ENCODE results near the gene BSCL2. TPM values are rescaled to one million over a fixed set of nuclear protein-coding genes. Genes with fewer than 3 reads are reported as not detected.
A peak's percentile ranks its signal among the peaks of the same experiment; 100 is the strongest.
"Not testable (repeated sequence)": the region's sequence is repeated elsewhere in the genome, so short reads cannot be mapped to it uniquely, and the experiment has no call there.

The BSCL2 gene
- total RNA-seq (100 to 1,000 TPM; 147 to 179 TPM), polyA plus RNA-seq (ENCODE audit: insufficient read length in 2 of 2) (100 to 1,000 TPM; 224 to 261 TPM)
- long read RNA-seq, donor 1, transcript BSCL2-207 (11 exons, 1,516 nt), result minor isoform, 9 of 99 reads
- long read RNA-seq, donor 1, transcript BSCL2-213 (3 exons, 881 nt), result minor isoform, 6 of 99 reads
- long read RNA-seq, donor 1, transcript BSCL2-216 (4 exons, 512 nt), result minor isoform, 6 of 99 reads
- long read RNA-seq, donor 1, transcript BSCL2-203 (11 exons, 1,683 nt), result major isoform, 74 of 99 reads
- long read RNA-seq, donor 1, partial matches to known transcripts, result 0 of 99 reads
- long read RNA-seq, donor 1, other reads (novel, unspliced or antisense), result 0 of 99 reads
- long read RNA-seq, donor 2, transcript BSCL2-203 (11 exons, 1,683 nt), result major isoform, 19 of 25 reads
- long read RNA-seq, donor 2, partial matches to known transcripts, result 0 of 25 reads
- long read RNA-seq, donor 2, other reads (novel, unspliced or antisense), result 0 of 25 reads
- long read RNA-seq, donor 3, transcript BSCL2-203 (11 exons, 1,683 nt), result major isoform, 26 of 46 reads
- long read RNA-seq, donor 3, partial matches to known transcripts, result 11 of 46 reads
- long read RNA-seq, donor 3, other reads (novel, unspliced or antisense), result 0 of 46 reads
- long read RNA-seq, donor 4, transcript BSCL2-207 (11 exons, 1,516 nt), result major isoform, 7 of 21 reads
- long read RNA-seq, donor 4, transcript BSCL2-213 (3 exons, 881 nt), result minor isoform, 6 of 21 reads
- long read RNA-seq, donor 4, partial matches to known transcripts, result 0 of 21 reads
- long read RNA-seq, donor 4, other reads (novel, unspliced or antisense), result 0 of 21 reads

DNA sequence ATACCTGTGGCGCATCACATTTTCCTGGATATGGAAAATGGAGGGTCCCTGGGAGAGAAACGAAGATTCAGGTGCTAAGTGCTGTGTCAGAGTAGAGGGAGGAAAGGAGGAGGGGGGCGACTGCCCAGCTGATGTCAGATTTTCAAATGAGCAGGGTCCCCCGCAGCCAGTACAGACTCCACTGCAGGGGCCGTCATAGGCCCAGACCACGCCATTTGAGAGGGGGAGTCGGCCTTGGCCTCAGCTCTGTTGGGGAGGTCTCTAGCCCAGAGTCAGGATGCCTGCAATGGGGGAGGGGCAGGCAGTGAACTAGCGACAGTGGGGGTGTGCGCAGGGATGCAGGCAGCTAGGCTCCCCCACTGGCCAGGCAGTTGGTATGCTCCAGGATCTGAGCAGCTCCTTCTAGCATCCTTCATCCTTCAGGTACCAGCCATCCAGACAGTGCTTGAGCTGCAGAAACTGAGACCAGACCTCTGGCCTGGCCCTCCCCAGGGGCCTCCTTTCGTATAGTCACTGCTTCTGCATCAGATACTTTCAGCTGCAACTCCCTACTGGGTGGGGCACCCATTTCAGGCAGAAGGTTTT is at the start of gene BSCL2, which contains the start of gene GNG3:
Gene BSCL2, minus strand, starts transcription at position 148 of the 585 bp plus-strand sequence. CDS start 229 bp downstream, outside the sequence.
Gene GNG3, plus strand, starts transcription at position 400 of the 585 bp plus-strand sequence. CDS start 620 bp downstream, outside the sequence.
- Histone ChIP-seq H3K27ac (ENCODE audit: low read depth, low read length) (peak within 1 kb of the TSS; percentile 98), H3K9me3 (ENCODE audit: control insufficient read depth, insufficient read depth, low read length) (no peaks in the 10 kb centered on the region), H3K27me3 (ENCODE audit: control insufficient read depth, insufficient read depth, low read length) (no peaks in the 10 kb centered on the region), H3K36me3 (ENCODE audit: control insufficient read depth, insufficient read depth, low read length) (peaks cover 47% of the 10 kb centered on the region), H3K4me1 (ENCODE audit: control insufficient read depth, insufficient read depth, low read length) (peaks cover 47% of the 10 kb centered on the region), H3K4me3 (ENCODE audit: low read depth, low read length) (peak within 1 kb of the TSS; percentile 83)
- DNase-seq (ENCODE audit: low read depth in 4 of 6, low spot score in 6 of 6), result peak; percentile 77 to 100 (median 94)
- 27% methylated on average over 8 of the region's 10 CpGs for WGBS (ENCODE audit: insufficient coverage)

- Histone ChIP-seq H3K4me3 (ENCODE audit: low read depth, low read length) (no peak overlapping the region), H3K4me1 (ENCODE audit: control insufficient read depth, insufficient read depth, low read length) (peaks cover 25% of the 10 kb centered on the region), H3K9me3 (ENCODE audit: control insufficient read depth, insufficient read depth, low read length) (no peaks in the 10 kb centered on the region), H3K27ac (ENCODE audit: low read depth, low read length) (peak overlapping the region; percentile 10), H3K27me3 (ENCODE audit: control insufficient read depth, insufficient read depth, low read length) (no peaks in the 10 kb centered on the region), H3K36me3 (ENCODE audit: control insufficient read depth, insufficient read depth, low read length) (peaks cover 21% of the 10 kb centered on the region)
- DNase-seq (ENCODE audit: low read depth in 4 of 6, low spot score in 6 of 6), result no peak
- WGBS (ENCODE audit: insufficient coverage), result 68% methylated on average over 4 of the region's 10 CpGs
Observed at GRCh38 chr11:62755086-62755615, 47.9 kb upstream of the BSCL2 start.

- WGBS (ENCODE audit: insufficient coverage), result under 1% methylated on average over 47 of the region's 47 CpGs
- H3K4me3 ChIP-seq (ENCODE audit: low read depth, low read length), result peak within 1 kb of the TSS; percentile 90
- peak; percentile 94 to 100 (median 97) for DNase-seq (ENCODE audit: low read depth in 4 of 6, low spot score in 6 of 6)
- peaks cover 21% of the 10 kb centered on the region for H3K36me3 ChIP-seq (ENCODE audit: control insufficient read depth, insufficient read depth, low read length)
- H3K4me1 ChIP-seq (ENCODE audit: control insufficient read depth, insufficient read depth, low read length), result peaks cover 25% of the 10 kb centered on the region
- H3K9me3 ChIP-seq (ENCODE audit: control insufficient read depth, insufficient read depth, low read length), result no peaks in the 10 kb centered on the region
- peak within 1 kb of the TSS; percentile 98 for H3K27ac ChIP-seq (ENCODE audit: low read depth, low read length)
- no peaks in the 10 kb centered on the region for H3K27me3 ChIP-seq (ENCODE audit: control insufficient read depth, insufficient read depth, low read length)
Observed at GRCh38 chr11:62753736-62754603, 46.7 kb upstream of the BSCL2 start, which contains the start of gene ZBTB3. TSS of gene ZBTB3 (minus strand) at chr11:62754160. CDS start at chr11:62753664, 496 bp downstream.

DNA sequence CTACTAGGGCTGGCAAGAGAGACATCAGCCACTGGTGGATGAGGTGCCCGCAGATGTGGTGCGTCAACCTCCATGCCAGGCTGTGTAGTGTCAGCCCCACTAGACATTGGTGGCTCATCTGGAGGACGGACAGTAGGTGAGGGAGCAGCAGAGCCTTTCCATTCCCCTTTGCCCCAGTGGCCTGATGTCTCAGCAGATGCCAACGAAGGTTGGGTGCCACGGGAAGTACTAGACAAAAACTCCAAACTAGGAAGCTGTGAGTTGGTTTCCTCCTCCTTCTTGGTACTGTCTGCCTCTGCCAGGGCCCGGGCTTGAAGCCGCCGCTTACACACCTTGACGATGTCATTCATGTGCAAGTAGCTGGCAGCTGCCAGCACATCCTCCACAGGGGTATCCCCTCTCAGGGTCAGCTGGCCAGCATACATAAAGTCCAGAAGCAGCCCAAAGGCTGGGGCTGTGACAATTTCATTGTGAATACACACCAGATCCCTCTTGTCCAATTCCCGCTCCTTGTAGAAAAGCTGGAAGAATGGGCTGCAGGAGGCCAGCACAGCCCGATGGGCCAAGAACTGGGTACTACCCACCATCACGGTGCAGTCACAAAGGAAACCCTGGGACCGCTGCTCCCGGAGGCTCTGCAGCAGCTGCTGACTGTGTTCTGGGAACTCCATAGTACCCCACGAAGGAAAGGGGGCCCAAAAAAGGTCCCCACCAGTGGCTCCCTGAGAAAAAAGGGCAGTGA is 45.9 kb upstream of the BSCL2 start:
- Histone ChIP-seq H3K9me3 (ENCODE audit: control insufficient read depth, insufficient read depth, low read length) (no peaks in the 10 kb centered on the region), H3K27ac (ENCODE audit: low read depth, low read length) (peak overlapping the region; percentile 98), H3K27me3 (ENCODE audit: control insufficient read depth, insufficient read depth, low read length) (no peaks in the 10 kb centered on the region), H3K36me3 (ENCODE audit: control insufficient read depth, insufficient read depth, low read length) (peaks cover 24% of the 10 kb centered on the region), H3K4me1 (ENCODE audit: control insufficient read depth, insufficient read depth, low read length) (peaks cover 25% of the 10 kb centered on the region), H3K4me3 (ENCODE audit: low read depth, low read length) (peak overlapping the region; percentile 90)
- 78% methylated on average over 13 of the region's 15 CpGs for WGBS (ENCODE audit: insufficient coverage)
- DNase-seq (ENCODE audit: low read depth in 4 of 6, low spot score in 6 of 6), result no peak

DNA sequence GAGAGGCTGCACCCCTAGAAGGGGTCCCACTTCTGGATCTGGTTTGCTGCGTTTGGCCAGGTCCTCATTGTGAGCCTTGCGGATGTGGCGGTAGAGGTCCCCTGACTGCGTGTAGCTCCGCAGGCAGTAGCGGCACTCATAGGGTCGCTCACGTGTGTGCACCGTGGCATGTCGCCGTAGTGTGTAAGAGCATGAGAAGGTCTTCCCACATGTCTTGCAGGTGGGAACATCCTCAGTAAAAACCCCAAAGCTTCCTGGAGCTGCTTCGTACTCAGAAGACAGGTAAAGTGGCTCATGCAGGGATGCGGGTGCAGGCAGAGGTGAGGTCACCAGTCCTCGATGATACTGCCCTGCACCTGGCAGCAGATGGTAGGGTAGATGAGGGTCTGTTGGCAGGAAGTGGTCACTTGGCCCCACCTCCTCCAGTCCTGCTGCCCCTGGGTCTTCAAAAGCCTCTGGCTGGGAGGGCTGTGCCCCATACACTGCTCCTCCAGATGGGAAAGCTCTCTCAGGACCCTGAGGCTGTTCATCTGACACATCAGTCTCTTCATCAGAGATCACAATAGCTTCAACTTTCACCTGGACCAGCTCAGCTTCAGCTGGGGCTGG is 45.1 kb upstream of the BSCL2 start:
- DNase-seq (ENCODE audit: low read depth in 4 of 6, low spot score in 6 of 6), result no peak
- peaks cover 28% of the 10 kb centered on the region for H3K4me1 ChIP-seq (ENCODE audit: control insufficient read depth, insufficient read depth, low read length)
- peaks cover 24% of the 10 kb centered on the region for H3K36me3 ChIP-seq (ENCODE audit: control insufficient read depth, insufficient read depth, low read length)
- H3K4me3 ChIP-seq (ENCODE audit: low read depth, low read length), result no peak overlapping the region
- H3K27ac ChIP-seq (ENCODE audit: low read depth, low read length), result no peak overlapping the region
- H3K9me3 ChIP-seq (ENCODE audit: control insufficient read depth, insufficient read depth, low read length), result no peaks in the 10 kb centered on the region
- H3K27me3 ChIP-seq (ENCODE audit: control insufficient read depth, insufficient read depth, low read length), result no peaks in the 10 kb centered on the region
- WGBS (ENCODE audit: insufficient coverage), result 98% methylated on average over 12 of the region's 14 CpGs

- 100% methylated on average over 3 of the region's 5 CpGs for WGBS (ENCODE audit: insufficient coverage)
Observed at GRCh38 chr11:62749931-62750330, 42.7 kb upstream of the BSCL2 start.

DNA sequence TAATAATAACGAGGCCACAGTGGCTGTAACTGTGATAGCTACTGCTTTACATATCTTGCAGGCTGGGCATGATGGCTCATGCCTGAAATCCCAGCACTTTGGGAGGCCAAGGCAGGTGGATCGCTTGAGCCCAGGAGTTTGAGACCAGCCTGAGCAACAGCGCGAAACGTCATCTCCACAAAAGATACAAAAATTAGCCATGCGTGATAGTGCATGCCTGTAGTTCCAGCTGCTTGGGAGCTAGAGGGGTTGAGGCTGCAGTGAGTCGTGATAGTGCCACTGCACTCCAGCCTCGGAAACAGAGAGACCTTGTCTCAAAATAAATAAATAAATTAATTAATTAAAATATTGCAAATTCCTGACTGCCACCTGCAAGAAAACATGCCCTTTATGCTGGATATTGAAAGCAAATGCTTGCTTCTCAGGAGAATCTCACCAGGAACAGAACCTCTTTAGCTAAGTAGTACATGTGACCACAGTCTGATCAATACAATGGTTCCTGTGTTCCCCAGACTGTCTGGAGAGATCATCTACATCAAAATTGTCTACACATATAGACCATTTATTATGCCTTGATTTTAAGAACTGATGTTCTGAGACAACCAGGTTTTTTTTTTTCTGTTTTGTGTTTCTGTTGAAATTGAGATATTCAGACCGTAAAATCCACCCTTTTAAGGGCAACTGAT is 40.4 kb upstream of the BSCL2 start:
- H3K4me1 ChIP-seq (ENCODE audit: control insufficient read depth, insufficient read depth, low read length), result peaks cover 10% of the 10 kb centered on the region
- H3K4me3 ChIP-seq (ENCODE audit: low read depth, low read length), result no peak overlapping the region
- WGBS (ENCODE audit: insufficient coverage), result 86% methylated on average over 2 of the region's 9 CpGs
- peak in 2 of 6 donors; percentile 17 to 39 for DNase-seq (ENCODE audit: low read depth in 4 of 6, low spot score in 6 of 6)
- no peaks in the 10 kb centered on the region for H3K9me3 ChIP-seq (ENCODE audit: control insufficient read depth, insufficient read depth, low read length)
- H3K27me3 ChIP-seq (ENCODE audit: control insufficient read depth, insufficient read depth, low read length), result no peaks in the 10 kb centered on the region
- peaks cover 16% of the 10 kb centered on the region for H3K36me3 ChIP-seq (ENCODE audit: control insufficient read depth, insufficient read depth, low read length)
- peak overlapping the region; percentile 17 for H3K27ac ChIP-seq (ENCODE audit: low read depth, low read length)

More at GRCh38 chr11:62749931-62750330, 42.7 kb upstream of the BSCL2 start:
- H3K27ac ChIP-seq (ENCODE audit: low read depth, low read length); H3K4me3 ChIP-seq (ENCODE audit: low read depth, low read length); H3K9me3 ChIP-seq (ENCODE audit: control insufficient read depth, insufficient read depth, low read length); DNase-seq (ENCODE audit: low read depth in 4 of 6, low spot score in 6 of 6); H3K27me3 ChIP-seq (ENCODE audit: control insufficient read depth, insufficient read depth, low read length): not testable (repeated sequence)
- peaks cover 24% of the 10 kb centered on the region for H3K36me3 ChIP-seq (ENCODE audit: control insufficient read depth, insufficient read depth, low read length)
- H3K4me1 ChIP-seq (ENCODE audit: control insufficient read depth, insufficient read depth, low read length), result peaks cover 29% of the 10 kb centered on the region

Data from spinal cord (tissue), 10 donors.